Right lobe of liver (tissue), 4 donors: ENCODE results near the gene MAML2.

Experiments used
- POLR2A ChIP-seq: fragments of 450-650 bp; IDR thresholded peaks from one replicate; pipeline ENCODE4 v1.6.1; 2017; ENCODE audit warnings: antibody characterized with exemption, mild to moderate bottlenecking
- TF ChIP-seq, protein P1 (sequence below), 4 donors: fragments of 200-600 bp in 3 of 4; fragments of 450-650 bp in 1 of 4; IDR thresholded peaks; one replicate each; pipeline versions ENCODE4 v1.5.1 to v1.8.0; 2016 to 2022; ENCODE audit warnings: antibody characterized with exemption in 4 of 4, mild to moderate bottlenecking in 2 of 4
- donor health status: DM: no; HTN: no; CAD: no.
- donor health status: DM: no; HTN: no; CAD: no.
- donor health status: DM: no; HTN: yes; CAD: no.

DNA sequence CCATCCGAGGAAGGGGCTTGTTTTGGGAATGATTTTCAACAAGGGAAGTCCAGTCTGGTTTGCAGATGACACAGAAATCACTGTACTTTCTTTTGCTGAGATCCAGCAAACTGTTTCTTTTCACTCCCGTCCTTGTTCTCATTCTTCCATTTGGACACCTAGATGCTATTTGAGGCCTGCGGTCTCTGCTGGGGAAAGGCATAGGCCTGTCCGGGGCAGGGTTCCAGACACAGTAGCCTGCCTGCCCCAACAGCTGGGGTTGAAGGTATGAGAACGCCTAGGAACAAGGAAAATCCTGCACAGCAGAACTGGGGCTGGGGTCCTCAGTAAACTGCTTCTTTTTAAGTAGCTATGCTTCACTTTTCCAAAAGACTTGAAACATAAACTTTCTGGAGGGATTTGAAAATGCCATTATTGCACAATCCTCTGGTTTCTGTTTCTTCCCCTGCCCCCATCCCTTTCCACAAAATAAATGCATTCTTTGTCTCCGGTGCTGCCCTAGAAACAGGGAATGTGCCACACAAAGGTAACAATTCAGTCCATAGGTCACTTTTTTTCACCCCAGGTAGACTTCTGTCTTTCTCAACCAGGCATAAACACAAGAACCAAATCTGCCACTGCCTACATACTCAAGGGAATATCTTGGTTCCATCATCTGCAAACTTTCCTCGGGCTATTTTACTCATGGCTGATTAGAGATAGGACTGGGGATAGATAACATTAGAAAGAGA lies 244.3 kb downstream of the MAML2 start:
- TF ChIP-seq, protein P1, sequence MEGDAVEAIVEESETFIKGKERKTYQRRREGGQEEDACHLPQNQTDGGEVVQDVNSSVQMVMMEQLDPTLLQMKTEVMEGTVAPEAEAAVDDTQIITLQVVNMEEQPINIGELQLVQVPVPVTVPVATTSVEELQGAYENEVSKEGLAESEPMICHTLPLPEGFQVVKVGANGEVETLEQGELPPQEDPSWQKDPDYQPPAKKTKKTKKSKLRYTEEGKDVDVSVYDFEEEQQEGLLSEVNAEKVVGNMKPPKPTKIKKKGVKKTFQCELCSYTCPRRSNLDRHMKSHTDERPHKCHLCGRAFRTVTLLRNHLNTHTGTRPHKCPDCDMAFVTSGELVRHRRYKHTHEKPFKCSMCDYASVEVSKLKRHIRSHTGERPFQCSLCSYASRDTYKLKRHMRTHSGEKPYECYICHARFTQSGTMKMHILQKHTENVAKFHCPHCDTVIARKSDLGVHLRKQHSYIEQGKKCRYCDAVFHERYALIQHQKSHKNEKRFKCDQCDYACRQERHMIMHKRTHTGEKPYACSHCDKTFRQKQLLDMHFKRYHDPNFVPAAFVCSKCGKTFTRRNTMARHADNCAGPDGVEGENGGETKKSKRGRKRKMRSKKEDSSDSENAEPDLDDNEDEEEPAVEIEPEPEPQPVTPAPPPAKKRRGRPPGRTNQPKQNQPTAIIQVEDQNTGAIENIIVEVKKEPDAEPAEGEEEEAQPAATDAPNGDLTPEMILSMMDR (IDR thresholded peaks at IDR 0.05), result no peak
- TF ChIP-seq POLR2A, result no peak
